HG03135 (cell line): ENCODE results near the gene FSTL4.

Source experiments
- ATAC-seq: cut with Tn5 transposase; IDR thresholded peaks from one replicate; pipeline ENCODE4 v1.9.1; 2021; ENCODE audit warnings: mild to moderate bottlenecking, moderate library complexity; ENCODE audit not compliant: unreplicated experiment

The FSTL4 gene

DNA sequence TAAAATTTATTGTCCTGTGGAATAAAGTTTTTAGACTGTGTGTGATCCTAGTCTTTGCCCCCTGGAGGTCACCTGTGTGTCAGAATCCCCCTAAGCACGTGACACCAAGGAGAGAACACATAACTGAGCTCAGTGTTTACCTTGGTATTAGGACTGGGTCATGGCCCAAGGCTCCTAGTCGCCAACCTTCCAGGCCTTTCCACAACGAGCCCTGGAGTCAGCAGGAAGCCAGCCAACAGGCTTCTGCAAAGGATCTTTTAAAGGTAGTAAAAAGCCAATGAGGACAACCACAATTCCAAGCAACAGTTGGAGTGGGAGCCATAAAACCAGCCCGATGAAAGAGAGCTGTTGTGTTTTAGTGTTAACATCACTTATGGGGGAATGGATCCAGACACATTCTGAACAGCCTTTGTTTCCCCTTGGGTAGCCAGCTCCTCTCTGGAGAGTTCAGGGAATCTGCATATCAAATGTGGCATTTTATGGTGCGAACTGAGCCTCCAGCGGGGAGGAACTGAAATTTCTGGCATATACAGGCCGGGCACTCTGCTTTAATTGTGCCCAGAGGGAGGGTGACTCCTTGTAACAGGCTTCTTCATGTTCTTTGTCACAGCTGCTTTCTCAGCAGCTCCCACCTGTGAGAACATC, 239.9 kb downstream of the FSTL4 start:
- ATAC-seq: no peak

- ATAC-seq: no peak
Observed at GRCh38 chr5:133371371-133372155, 240.8 kb downstream of the FSTL4 start.

DNA sequence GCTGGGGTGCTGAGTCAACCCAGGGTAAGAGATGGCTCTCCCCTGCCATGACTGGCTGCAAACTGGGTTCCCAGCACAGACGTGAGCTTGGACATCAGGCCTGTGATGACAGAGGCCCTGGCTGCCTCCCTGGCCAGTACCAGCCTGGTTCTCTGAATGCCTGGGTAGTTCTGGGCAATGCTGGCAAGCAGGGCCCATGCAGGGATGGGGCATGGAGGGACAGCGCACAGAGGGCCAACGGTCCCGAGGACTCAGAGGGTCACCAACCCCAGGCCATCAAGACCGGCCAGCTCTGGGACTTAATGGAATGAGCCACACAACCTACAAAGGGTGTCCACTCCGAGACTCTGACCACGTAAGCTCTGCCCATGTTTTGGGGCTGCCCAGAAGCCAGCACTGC, 241.4 kb downstream of the FSTL4 start:
- no peak for ATAC-seq

- ATAC-seq: no peak
Observed at GRCh38 chr5:133370036-133370831, 242.1 kb downstream of the FSTL4 start.

GRCh38 chr5:133368916-133369783, 243.2 kb downstream of the FSTL4 start:
- no peak for ATAC-seq

DNA sequence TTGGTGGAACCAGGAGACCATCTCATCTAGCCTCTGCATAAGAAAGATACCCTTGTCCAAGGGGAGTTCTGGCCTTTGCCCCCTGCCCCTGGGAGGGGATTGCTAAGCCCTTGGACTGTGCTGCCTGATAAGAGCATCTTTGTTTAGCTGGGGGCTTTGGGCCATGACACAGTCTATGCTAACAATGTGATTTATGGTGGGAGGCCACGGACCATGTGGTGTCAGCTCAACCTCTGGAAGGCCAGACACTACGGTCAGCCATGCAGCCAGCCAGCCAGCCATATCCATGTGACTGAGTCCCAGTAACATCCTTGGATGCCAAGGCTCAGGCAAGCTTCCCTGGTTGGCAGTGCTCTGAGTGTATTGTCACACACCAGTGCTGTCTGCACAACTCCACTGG, 244.4 kb downstream of the FSTL4 start:
- no peak for ATAC-seq

- no peak for ATAC-seq
Observed at GRCh38 chr5:133367071-133367786, 245.1 kb downstream of the FSTL4 start.

DNA sequence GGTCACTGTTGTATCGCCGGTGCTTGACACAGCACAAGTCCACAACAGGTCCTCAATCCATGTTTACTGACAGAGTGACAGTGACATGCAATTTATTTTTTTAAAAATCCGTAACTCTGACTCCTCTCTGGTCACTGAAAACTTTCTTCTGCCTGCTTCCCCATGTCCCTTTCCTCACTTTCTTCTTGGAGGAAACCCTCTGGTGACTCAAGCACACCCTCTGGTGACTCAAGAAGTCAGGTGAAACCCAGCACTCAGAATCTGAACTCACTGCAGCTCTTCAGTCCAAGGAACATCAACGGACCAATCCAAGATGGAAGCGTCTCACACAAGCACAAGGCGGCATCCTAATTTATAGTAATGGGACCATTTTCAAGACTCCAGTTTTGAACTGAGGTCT, 245.9 kb downstream of the FSTL4 start:
- ATAC-seq: no peak

DNA sequence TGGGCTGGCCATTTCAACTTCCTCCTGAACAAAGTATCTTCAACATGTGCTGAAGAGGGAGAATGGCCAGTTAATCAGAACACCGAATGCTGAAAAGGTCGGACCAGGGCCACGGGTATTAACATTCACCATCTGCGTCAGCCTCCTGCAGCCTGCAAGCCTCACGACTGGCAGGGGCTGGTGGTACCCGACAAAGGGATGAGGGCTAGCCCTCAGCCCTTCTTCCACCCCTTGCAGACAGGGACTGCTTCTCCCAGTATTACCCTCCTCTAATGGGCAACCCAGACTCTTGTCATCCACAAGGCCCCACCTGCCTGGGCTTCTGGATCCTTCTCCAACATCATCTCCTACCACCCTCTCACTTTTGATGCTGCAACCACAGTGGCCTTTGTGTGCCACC, 246.6 kb downstream of the FSTL4 start:
- no peak for ATAC-seq

DNA sequence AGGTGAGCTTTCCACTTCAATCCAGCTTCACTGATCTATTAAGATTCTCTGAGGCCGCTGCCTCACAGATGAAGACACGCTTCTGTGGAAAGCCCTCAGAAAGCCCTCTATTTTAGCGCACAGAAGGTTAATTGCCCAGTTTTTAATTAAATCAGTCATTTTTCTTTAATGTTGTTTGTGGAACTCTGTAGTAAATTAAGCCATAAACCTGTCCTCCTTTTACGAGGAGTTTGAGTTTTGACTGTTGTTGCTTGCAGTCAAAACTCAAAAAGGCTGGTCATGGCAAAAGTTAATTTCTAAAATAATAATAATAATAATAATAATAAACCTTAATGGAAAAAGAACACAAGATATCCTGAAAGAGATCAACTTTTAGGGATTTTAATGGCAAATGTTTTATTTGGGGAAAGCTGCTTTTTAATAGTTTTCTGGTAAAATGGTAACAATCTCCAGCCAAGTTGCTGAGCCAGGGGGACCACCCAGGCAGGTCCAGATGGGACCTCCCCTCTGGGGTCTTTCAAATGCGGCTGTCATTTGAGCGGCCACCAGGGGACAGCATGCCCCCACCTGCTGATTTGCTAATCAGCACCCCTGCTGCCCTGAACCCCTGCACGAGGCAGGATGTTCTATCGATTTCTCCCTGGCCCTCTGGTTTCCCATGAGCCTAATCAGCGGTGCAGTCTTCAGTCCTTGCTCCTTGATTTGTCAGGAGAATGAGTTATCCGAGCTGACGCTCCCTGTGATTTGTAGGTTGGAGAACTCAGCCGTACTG, 247.2 kb downstream of the FSTL4 start:
- no peak for ATAC-seq

- ATAC-seq: no peak
Observed at GRCh38 chr5:133363807-133364587, 248.3 kb downstream of the FSTL4 start.

DNA sequence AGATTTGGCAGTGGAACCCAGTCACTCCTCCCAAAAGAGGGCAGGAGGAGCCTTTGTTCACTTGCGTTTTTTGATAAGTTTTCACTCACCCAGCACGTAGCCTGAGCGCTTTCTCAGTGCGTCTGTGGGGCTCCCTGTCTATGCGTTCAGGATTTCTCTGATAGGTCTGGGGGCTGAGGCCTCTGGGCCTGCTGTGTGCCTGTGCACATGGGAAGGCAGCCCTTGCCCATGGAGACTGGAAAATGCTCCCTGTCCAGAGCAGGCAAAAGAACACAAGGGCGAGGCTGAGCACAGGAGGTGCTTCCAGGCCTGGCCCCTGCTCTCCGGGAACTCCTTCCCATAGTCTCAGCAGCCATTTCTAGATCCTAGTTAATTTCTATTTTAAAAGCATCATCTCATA, 249.9 kb downstream of the FSTL4 start:
- ATAC-seq: no peak

- ATAC-seq: no peak
Observed at GRCh38 chr5:133361922-133362321, 250.4 kb downstream of the FSTL4 start.

DNA sequence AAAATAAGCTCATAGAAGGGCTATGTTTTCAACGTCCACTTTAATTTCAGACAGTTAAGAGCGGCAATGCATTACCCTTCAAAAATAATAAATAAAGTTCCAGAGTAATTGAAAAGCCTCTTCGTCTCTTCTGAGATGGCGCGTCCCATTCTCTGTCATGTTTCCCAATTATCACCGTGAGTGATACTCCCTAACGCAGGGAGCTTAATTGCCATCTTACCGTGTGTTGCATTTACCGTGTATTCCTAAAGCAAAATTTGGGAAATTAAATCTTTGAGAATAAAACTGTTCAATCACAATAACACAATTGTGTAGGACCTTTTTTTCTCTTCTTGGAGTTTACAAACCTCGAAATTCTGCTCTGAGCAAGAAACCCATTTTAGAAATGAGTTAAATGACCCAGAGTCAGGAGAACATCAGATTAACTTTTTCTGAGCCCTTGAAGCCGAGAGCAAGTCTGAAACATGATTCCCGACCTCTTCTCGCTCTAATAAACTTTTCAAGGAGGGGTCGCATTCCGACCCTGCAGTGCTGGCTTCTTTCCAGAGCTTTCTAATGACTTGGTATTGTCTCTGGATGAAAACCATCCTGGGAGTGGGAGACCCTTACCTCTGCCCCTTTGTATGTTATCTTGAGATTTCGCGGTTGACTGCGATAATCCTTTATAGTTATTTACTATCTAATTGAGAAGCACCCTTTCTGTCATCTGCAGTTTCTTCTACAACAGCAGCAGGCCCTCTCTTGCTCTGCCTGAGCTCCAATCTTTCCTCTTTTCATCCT, 251.5 kb downstream of the FSTL4 start:
- ATAC-seq: no peak

DNA sequence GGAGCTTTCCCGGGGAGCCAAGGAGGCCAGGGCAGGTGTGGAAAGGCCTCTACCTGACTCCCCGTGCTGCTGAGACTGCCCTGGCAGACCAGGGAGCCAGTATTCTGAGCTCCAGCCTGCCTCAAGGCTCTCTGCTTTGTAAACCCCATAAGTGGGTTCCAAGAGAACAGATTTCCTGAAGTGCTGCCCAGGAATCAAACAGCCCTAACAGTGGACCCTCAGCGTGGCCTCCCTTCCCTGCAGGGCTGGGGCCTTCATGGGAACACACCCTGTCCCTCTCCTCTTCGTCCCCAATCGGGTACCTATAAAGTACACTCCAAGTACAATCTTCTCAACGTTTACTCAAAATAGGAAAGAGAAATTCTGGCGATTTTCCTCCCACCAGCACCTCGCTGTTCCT, 252.5 kb downstream of the FSTL4 start:
- no peak for ATAC-seq

GRCh38 chr5:133358271-133358670, 254.1 kb downstream of the FSTL4 start:
- no peak for ATAC-seq

- no peak for ATAC-seq
Observed at GRCh38 chr5:133357758-133358157, 254.6 kb downstream of the FSTL4 start.

DNA sequence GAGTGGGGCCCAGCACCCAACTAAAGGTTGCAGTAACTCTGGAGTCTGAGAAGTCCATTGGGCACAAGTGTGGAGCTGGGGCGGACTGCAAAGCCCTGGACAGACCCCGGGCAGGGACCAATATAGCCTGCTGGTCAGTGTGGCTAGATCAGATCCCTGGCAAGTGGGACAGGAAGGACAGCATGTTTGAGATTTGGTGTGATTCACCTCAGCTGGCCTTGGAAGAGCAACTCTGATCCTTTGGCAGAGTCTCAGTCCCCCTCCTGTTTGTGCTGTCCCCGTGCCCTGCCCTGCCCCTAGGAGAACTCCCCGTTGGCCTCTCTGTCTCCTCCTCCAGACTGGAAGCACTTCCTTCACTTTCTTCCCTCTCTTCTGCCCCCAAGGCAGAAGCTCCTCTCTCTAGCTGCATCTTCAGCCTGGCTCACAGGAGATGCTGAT, 255.3 kb downstream of the FSTL4 start:
- no peak for ATAC-seq
